SK-N-SH (cell line): ENCODE results near the gene USP46. TPM values are rescaled to one million over a fixed set of nuclear protein-coding genes. Genes with fewer than 3 reads are reported as not detected.

ENCODE experiments used
- CTCF ChIA-PET: fragments of 300-600, 350-600 bp; formaldehyde crosslinking; extraction: SDS; loops from one replicate; lab custom pipeline; 2021; lab: Yijun Ruan, JAX
- POLR2A ChIA-PET: fragments of 350-600 bp; sonication (Branson Sonifier 250); formaldehyde crosslinking; extraction: SDS; loops from one replicate; lab custom pipeline; 2020; ENCODE audit warnings: antibody characterized with exemption, inconsistent platforms; lab: Yijun Ruan, JAX
- DNase-seq: peaks from one replicate; pipeline ENCODE4 v3.0.0; 2012
- H2AFZ ChIP-seq: fragments of 200-600 bp; sonication (generic); 2 replicates; pipeline ENCODE4 v1.8.1; 2016; ENCODE audit warnings: antibody characterized with exemption, mild to moderate bottlenecking, low read depth
- H3F3A ChIP-seq: fragments of 200-600 bp; sonication (generic); replicated peaks from 2 replicates; pipeline ENCODE3; 2016; ENCODE audit warnings: antibody characterized with exemption, mild to moderate bottlenecking; ENCODE audit not compliant: insufficient read depth
- H3K27ac ChIP-seq, 2 experiments: fragments of 200-500 bp in 1 of 2; fragments of 200-600 bp in 1 of 2; sonication (Bioruptor generic) in 1 of 2; sonication (generic), shearing (Covaris generic) in 1 of 2; 2 replicates each; pipeline versions ENCODE4 v1.5.1 to v1.6.1; 2014 to 2016; ENCODE audit warnings: low read depth in 2 of 2, inconsistent platforms in 1 of 2, low read length in 1 of 2, mild to moderate bottlenecking in 1 of 2, mixed read lengths in 1 of 2
- H3K27me3 ChIP-seq: fragments of 200-600 bp; sonication (generic), shearing (Covaris generic); 2 replicates; pipeline ENCODE4 v1.6.1; 2016; ENCODE audit warnings: mixed run types; ENCODE audit not compliant: insufficient read depth
- H3K36me3 ChIP-seq, 2 experiments: fragments of 200-500 bp in 1 of 2; fragments of 200-600 bp in 1 of 2; sonication (Bioruptor generic) in 1 of 2; sonication (generic) in 1 of 2; replicated peaks in 1 of 2; 2 replicates each; pipeline versions ENCODE3 to v1.5.1; 2014 to 2016; ENCODE audit warnings: low read length in 1 of 2, mild to moderate bottlenecking in 1 of 2; ENCODE audit not compliant: insufficient read depth in 2 of 2, control insufficient read depth in 1 of 2
- H3K4me1 ChIP-seq, 2 experiments: fragments of 200-500 bp in 1 of 2; fragments of 200-600 bp in 1 of 2; sonication (Bioruptor generic) in 1 of 2; sonication (generic), shearing (Covaris generic) in 1 of 2; 2 replicates each; pipeline versions ENCODE4 v1.5.1 to v1.6.1; 2014 to 2016; ENCODE audit warnings: low read depth in 1 of 2, low read length in 1 of 2, mixed run types in 1 of 2; ENCODE audit not compliant: insufficient read depth in 2 of 2, control insufficient read depth in 1 of 2
- H3K4me2 ChIP-seq: fragments of 200-600 bp; sonication (generic), shearing (Covaris generic); 2 replicates; pipeline ENCODE4 v1.6.1; 2017; ENCODE audit warnings: mixed run types
- H3K4me3 ChIP-seq, 2 experiments: fragments of 200-500 bp in 1 of 2; fragments of 200-600 bp in 1 of 2; sonication (Bioruptor generic) in 1 of 2; sonication (generic), shearing (Covaris generic) in 1 of 2; 2 replicates each; pipeline versions ENCODE4 v1.5.1 to v1.8.1; 2014 to 2016; ENCODE audit warnings: low read depth in 2 of 2, inconsistent platforms in 1 of 2, low read length in 1 of 2, mild to moderate bottlenecking in 1 of 2, mixed read lengths in 1 of 2, moderate library complexity in 1 of 2
- H3K79me2 ChIP-seq: fragments of 200-600 bp; sonication (generic); 2 replicates; pipeline ENCODE4 v1.8.1; 2017; ENCODE audit warnings: mild to moderate bottlenecking; ENCODE audit not compliant: insufficient read depth
- H3K9ac ChIP-seq: fragments of 200-600 bp; sonication (generic); 2 replicates; pipeline ENCODE4 v1.6.1; 2017; ENCODE audit warnings: mixed run types
- H3K9me2 ChIP-seq: fragments of 200-600 bp; sonication (generic); 2 replicates; pipeline ENCODE4 v1.6.1; 2017; ENCODE audit warnings: mixed run types
- H3K9me3 ChIP-seq: fragments of 200-600 bp; sonication (generic); 2 replicates; pipeline ENCODE4 v1.6.1; 2017; ENCODE audit warnings: mixed run types, mild to moderate bottlenecking, moderate library complexity
- H4K20me1 ChIP-seq: fragments of 200-600 bp; sonication (generic); 2 replicates; pipeline ENCODE4 v1.6.1; 2017; ENCODE audit warnings: mild to moderate bottlenecking, mixed run types; ENCODE audit not compliant: insufficient read depth
- CHD2 ChIP-seq: fragments of 150-350 bp; IDR thresholded peaks from 2 replicates; pipeline ENCODE4 v1.6.1; 2018; ENCODE audit warnings: low read length; ENCODE audit not compliant: partially characterized antibody
- CTCF ChIP-seq: fragments of 200-600 bp; sonication (generic); IDR thresholded peaks from 2 replicates; pipeline ENCODE4 v1.6.1; 2017; ENCODE audit warnings: antibody characterized with exemption, mild to moderate bottlenecking, moderate library complexity
- FOSL2 ChIP-seq: IDR thresholded peaks from 2 replicates; pipeline ENCODE4 v1.4.0; 2012; ENCODE audit warnings: low read depth, mild to moderate bottlenecking, moderate library complexity, borderline replicate concordance
- FOXJ3 ChIP-seq: sonication (generic); formaldehyde crosslinking; IDR thresholded peaks from 2 replicates; pipeline ENCODE4 v1.5.1; 2020; ENCODE audit warnings: mild to moderate bottlenecking, missing genetic modification reagents
- FOXM1 ChIP-seq: IDR thresholded peaks from 2 replicates; pipeline ENCODE4 v1.4.0; 2012; ENCODE audit warnings: low read depth, mild to moderate bottlenecking
- GABPA ChIP-seq: IDR thresholded peaks from 2 replicates; pipeline ENCODE4 v1.4.0; 2012; ENCODE audit warnings: low read depth, mild to moderate bottlenecking
- GATA2 ChIP-seq: sonication (generic); formaldehyde crosslinking; IDR thresholded peaks from 2 replicates; pipeline ENCODE4 v1.5.0; 2020; ENCODE audit warnings: mild to moderate bottlenecking, missing genetic modification reagents
- JUND ChIP-seq: IDR thresholded peaks from 2 replicates; pipeline ENCODE4 v1.4.0; 2012
- MEF2A ChIP-seq: IDR thresholded peaks from 2 replicates; pipeline ENCODE4 v1.4.0; 2012; ENCODE audit warnings: low read depth, borderline replicate concordance
- MXI1 ChIP-seq: IDR thresholded peaks from 2 replicates; pipeline ENCODE4 v1.6.1; 2012; ENCODE audit warnings: mild to moderate bottlenecking, low read depth, low read length, improper control_type of control experiment
- NFIC ChIP-seq: IDR thresholded peaks from 2 replicates; pipeline ENCODE4 v1.4.0; 2012; ENCODE audit warnings: borderline replicate concordance
- PBX3 ChIP-seq: IDR thresholded peaks from 2 replicates; pipeline ENCODE4; 2012
- RAD21 ChIP-seq: IDR thresholded peaks from 2 replicates; pipeline ENCODE4 v1.6.1; 2012; ENCODE audit warnings: mild to moderate bottlenecking, low read length
- RXRA ChIP-seq: IDR thresholded peaks from 2 replicates; pipeline ENCODE4 v1.4.0; 2012; ENCODE audit warnings: low read depth, mild to moderate bottlenecking, borderline replicate concordance
- TAF1 ChIP-seq: IDR thresholded peaks from 2 replicates; pipeline ENCODE4 v1.6.1; 2012; ENCODE audit warnings: low read depth, mild to moderate bottlenecking, low read length, moderate library complexity, borderline replicate concordance
- TCF12 ChIP-seq: IDR thresholded peaks from 2 replicates; pipeline ENCODE4 v1.4.0; 2012
- TEAD4 ChIP-seq: IDR thresholded peaks from 2 replicates; pipeline ENCODE4 v1.4.0; 2012; ENCODE audit warnings: mild to moderate bottlenecking, borderline replicate concordance; ENCODE audit not compliant: insufficient read depth
- USF1 ChIP-seq: IDR thresholded peaks from 2 replicates; pipeline ENCODE4 v1.4.0; 2012; ENCODE audit warnings: low read depth, borderline replicate concordance
- WGBS: methylation state at CpG from one replicate; pipeline ENCODE4 v1.1.6; 2017; ENCODE audit warnings: low lambda C conversion rate; 5-methylcytosine and 5-hydroxymethylcytosine counted together
- polyA plus RNA-seq, 3 experiments: library from polyadenylated mRNA; depleted of rRNA; stranded (reverse); fragments of >200 nt; gene quantifications; 2 replicates each; pipeline ENCODE4 v1.2.3, GENCODE V29; 2012
- TF ChIP-seq, protein P1 (sequence below): IDR thresholded peaks from 2 replicates; pipeline ENCODE4 v1.4.0; 2012; ENCODE audit warnings: low read depth, borderline replicate concordance

Gene USP46
- polyA plus RNA-seq, 1 of the 3 experiments (the other 2 are of a cell fraction) = 4.5 TPM

- Histone ChIP-seq H3K4me3 (no peak overlapping the region), H3K27me3 (no peaks in the 10 kb centered on the region), H3F3A (peaks cover 5% of the 10 kb centered on the region), H4K20me1 (no peaks in the 10 kb centered on the region), H3K36me3 (no peaks in the 10 kb centered on the region), H3K27ac (no peak overlapping the region), H3K9me2 (no peaks in the 10 kb centered on the region), H2AFZ (no peak overlapping the region), H3K4me2 (no peak overlapping the region), H3K4me1 (no peaks in the 10 kb centered on the region), H3K9me3 (no peaks in the 10 kb centered on the region), H3K9ac (no peak overlapping the region), H3K79me2 (no peaks in the 10 kb centered on the region)
- 91% methylated on average over 6 of the region's 6 CpGs for whole genome bisulfite sequencing
- POLR2A ChIA-PET = no interaction called here
- DNase-seq = no peak
- TF ChIP-seq GABPA (no peak), JUND (peak; percentile 51), TEAD4 (0 out of 2 replicates have a peak, but pooled peaks have one; percentile 24), RAD21 (no peak), FOSL2 (peak; percentile 63), RXRA (no peak)
- CTCF ChIA-PET = no interaction called here
These were observed 86.1 kb downstream of the USP46 start for GRCh38 chr4:52572936-52573485.

DNA sequence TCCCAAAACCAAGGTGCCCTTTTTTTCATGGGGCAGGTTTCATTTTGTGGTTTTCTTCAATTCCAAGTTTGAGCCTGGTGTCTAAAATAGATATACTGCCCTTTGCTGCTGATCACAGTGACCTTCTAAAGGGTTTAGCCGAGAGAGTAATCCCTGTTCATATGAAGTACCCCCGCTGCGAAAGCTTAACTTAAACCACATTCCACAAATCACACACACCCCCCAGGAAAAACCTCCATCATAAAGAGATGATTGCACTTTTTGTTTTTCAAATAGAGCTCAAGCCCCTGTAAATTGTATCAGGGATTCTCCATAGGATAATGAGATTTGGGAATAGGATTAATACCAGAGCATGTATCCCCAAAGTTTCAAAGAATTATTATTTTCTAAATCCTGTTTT is 90.8 kb downstream of the USP46 start:
- DNase-seq = no peak
- H3K4me3 ChIP-seq = no peak overlapping the region
- CTCF ChIA-PET = interaction anchor here (0.6 to 2.0 kb wide), 6 partner anchors 12 to 1665 kb away, joined by 3 to 11 read pairs (median 4); no protein-coding TSS in a partner anchor
- no peak overlapping the region for H2AFZ ChIP-seq
- H3K9me2 ChIP-seq = no peaks in the 10 kb centered on the region
- H3K27ac ChIP-seq = no peak overlapping the region
- 73% methylated on average over 3 of the region's 3 CpGs for WGBS
- no peaks in the 10 kb centered on the region for H3K9me3 ChIP-seq
- no peaks in the 10 kb centered on the region for H4K20me1 ChIP-seq
- no peaks in the 10 kb centered on the region for H3K27me3 ChIP-seq
- no peaks in the 10 kb centered on the region for H3K36me3 ChIP-seq
- no peak overlapping the region for H3K4me2 ChIP-seq
- POLR2A ChIA-PET = no interaction called here
- H3K4me1 ChIP-seq = no peaks in the 10 kb centered on the region; a peak in 1 of 4 replicates
- no peaks in the 10 kb centered on the region for H3K79me2 ChIP-seq
- H3K9ac ChIP-seq = no peak overlapping the region
- H3F3A ChIP-seq = peaks cover 4% of the 10 kb centered on the region
- no peak for TF ChIP-seq FOXM1
- no peak for TF ChIP-seq CHD2
- TF ChIP-seq, protein P1, sequence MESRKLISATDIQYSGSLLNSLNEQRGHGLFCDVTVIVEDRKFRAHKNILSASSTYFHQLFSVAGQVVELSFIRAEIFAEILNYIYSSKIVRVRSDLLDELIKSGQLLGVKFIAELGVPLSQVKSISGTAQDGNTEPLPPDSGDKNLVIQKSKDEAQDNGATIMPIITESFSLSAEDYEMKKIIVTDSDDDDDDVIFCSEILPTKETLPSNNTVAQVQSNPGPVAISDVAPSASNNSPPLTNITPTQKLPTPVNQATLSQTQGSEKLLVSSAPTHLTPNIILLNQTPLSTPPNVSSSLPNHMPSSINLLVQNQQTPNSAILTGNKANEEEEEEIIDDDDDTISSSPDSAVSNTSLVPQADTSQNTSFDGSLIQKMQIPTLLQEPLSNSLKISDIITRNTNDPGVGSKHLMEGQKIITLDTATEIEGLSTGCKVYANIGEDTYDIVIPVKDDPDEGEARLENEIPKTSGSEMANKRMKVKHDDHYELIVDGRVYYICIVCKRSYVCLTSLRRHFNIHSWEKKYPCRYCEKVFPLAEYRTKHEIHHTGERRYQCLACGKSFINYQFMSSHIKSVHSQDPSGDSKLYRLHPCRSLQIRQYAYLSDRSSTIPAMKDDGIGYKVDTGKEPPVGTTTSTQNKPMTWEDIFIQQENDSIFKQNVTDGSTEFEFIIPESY = no peak
- no peak for TF ChIP-seq CTCF
- no peak for TF ChIP-seq NFIC
- no peak for TF ChIP-seq USF1
- no peak for TF ChIP-seq FOXJ3 (CRISPR knock-in tag)
- no peak for TF ChIP-seq PBX3
- TF ChIP-seq RAD21 = no peak
- TF ChIP-seq MEF2A = no peak
- TF ChIP-seq GATA2 (CRISPR knock-in tag) = no peak
- TF ChIP-seq MXI1 = no peak
- no peak for TF ChIP-seq GABPA
- no peak for TF ChIP-seq TAF1
- no peak for TF ChIP-seq TCF12
- TF ChIP-seq JUND = no peak
